NCI-H82 (cell line): Measurements from ENCODE around the gene OLFML1.

Experiments
- DNase-seq: peaks from one replicate; lab custom pipeline; 2025; lab: John Stamatoyannopoulos, UW

OLFML1 gene

DNA sequence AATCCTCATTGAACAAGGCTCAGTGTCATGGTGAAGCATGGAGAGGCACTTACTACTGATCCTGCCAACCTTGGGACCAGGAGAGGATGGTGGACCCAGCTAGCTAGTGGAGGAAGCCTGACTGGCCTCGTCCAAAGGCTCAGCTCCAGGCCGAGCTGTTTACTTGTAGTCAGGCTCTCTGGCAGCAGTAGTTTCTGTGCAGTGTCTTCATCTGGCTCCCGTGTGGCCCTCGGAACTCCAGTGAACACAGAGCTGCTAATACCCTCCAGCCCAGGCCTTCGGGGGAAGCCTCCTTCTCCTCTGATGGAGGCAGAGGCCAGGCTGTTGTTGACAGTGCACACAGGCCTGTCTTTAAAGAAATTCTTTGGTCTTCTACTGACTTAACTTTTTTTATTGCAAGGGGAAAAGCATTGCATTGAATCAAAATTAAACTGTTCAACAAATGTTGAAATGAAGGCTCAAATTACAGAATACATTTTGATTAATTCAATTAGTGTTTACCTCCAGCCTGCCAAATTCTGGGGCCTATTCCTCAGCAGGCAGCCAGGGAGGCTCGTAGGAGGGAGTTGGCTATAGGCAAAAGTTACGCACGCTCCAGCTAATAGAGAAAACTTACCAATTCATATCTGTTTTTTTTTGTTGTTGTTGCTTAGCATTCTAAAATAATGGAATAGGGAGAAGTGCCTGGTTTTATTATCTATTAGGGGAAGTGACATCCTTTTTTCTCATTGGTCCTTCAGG is 47.3 kb downstream of the OLFML1 start:
- DNase-seq: peak; percentile 50

DNA sequence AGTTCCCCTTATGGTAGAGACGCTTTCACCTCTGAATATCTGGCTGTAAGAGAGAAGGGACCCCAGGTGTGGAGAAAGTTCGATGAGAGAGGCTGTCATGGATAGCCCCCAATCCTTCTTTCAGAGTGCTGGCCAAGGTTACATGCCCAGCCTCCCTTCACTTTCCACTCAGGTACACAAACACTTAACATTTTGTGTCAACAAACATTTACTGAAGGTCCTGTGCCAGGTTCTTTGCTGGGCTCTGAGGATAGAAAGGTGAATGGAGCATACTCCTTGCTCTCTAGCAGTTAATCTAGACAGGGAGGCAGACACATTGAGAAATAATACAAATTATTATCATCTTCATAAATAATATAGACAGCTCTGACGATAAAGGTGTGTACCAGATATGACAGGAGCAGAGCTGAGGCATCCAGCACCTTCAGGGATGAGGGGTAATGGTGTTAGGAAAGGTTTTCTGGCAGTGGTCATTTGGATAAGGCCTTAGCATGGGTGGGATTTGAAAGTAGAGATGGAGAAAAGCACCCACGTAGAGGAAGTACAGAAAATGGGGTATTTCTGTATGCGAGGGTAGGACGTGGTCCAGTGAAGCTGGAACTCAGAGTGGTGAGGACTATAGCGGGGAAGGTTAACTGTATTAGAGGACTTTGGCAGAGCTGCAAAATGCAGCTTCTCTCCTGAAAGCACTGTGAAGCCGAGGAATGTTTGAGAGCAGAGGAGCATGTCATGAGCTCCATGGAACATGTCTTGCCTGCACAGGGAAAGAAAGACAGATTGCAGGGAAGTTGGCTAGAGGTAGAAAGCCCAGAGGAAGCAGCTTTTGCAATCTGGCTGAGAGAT is 48.1 kb downstream of the OLFML1 start:
- no peak for DNase-seq

- DNase-seq: no peak
Observed at GRCh38 chr11:7534042-7534378, 48.7 kb downstream of the OLFML1 start.

GRCh38 chr11:7536100-7536499 is 50.8 kb downstream of the OLFML1 start:
- peak; percentile 37 for DNase-seq

GRCh38 chr11:7537265-7537664 is 52.0 kb downstream of the OLFML1 start:
- DNase-seq: no peak

DNA sequence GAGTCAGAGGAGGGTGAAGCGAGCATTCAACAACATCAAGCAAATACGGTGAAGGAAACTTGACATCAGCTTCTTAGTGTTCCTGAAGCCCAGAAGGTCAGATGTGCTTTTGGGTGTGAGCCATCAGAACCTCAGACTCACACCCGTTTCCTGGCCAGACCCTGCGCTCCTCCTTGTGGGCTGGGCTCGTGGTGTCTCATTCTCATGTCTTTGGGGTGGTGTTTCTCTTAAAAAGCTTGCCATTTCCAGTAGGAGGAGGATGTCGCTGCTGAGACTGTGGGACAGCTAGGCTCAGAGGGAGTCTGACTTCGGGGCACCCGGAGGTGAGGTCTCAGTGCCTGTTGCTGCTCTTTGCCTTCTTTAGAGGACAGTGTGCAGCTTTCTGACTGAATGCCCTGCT is 52.7 kb downstream of the OLFML1 start:
- no peak for DNase-seq

- no peak for DNase-seq
Observed at GRCh38 chr11:7538466-7539454, 53.5 kb downstream of the OLFML1 start.

- DNase-seq: peak; percentile 48
Observed at GRCh38 chr11:7540830-7541555, 55.7 kb downstream of the OLFML1 start.

GRCh38 chr11:7543302-7543701 is 58.0 kb downstream of the OLFML1 start:
- peak; percentile 13 for DNase-seq

- DNase-seq: no peak
Observed at GRCh38 chr11:7544021-7544420, 58.7 kb downstream of the OLFML1 start.

GRCh38 chr11:7545611-7546010 is 60.3 kb downstream of the OLFML1 start:
- DNase-seq: no peak

DNA sequence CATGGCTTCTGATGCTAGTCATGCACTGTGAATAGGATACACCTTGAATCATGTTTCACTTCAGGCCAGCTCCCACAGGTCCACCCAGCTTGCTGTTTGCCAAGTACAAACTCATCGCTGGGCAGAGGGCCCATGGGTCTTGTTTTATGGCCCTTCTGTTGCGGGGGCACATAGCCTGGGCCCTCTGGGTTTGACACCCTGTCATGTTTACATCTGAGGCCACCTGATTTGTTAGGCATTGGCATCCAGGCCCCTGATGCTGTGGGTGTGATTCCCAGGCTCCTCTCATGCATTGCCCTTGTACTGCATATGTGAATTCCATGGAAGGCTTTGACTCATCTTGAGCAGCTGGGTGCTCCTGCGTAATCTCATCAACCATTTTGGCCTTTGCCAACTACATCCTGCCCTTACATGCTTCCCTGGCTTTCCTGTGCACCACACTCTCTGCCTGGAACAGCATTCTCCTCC is 61.1 kb downstream of the OLFML1 start:
- peak; percentile 12 for DNase-seq

GRCh38 chr11:7547687-7548086 is 62.4 kb downstream of the OLFML1 start:
- no peak for DNase-seq

- peak; percentile 60 for DNase-seq
Observed at GRCh38 chr11:7548659-7549274, 63.5 kb downstream of the OLFML1 start.

- DNase-seq: no peak
Observed at GRCh38 chr11:7549681-7550080, 64.4 kb downstream of the OLFML1 start.

DNA sequence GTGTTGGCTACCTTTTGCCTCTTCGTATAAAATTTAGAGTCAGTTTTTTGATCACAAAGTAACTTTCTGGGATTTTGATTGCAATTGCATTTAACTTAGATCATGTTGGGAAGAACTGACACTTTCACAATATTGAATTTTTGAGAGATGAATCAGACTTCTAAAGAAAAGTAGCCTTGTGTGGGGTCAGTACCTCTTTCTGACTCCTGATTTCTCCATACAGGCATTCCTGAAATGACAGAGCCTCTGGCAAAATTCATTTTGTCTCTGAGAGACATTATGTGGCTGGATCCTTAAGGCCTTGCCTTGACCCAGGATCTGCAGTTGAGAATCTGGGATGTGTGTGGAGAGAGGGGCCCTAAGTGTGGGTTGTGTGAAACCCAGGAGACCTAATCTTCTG is 66.3 kb downstream of the OLFML1 start:
- no peak for DNase-seq

- no peak for DNase-seq
Observed at GRCh38 chr11:7552666-7553065, 67.4 kb downstream of the OLFML1 start.

DNA sequence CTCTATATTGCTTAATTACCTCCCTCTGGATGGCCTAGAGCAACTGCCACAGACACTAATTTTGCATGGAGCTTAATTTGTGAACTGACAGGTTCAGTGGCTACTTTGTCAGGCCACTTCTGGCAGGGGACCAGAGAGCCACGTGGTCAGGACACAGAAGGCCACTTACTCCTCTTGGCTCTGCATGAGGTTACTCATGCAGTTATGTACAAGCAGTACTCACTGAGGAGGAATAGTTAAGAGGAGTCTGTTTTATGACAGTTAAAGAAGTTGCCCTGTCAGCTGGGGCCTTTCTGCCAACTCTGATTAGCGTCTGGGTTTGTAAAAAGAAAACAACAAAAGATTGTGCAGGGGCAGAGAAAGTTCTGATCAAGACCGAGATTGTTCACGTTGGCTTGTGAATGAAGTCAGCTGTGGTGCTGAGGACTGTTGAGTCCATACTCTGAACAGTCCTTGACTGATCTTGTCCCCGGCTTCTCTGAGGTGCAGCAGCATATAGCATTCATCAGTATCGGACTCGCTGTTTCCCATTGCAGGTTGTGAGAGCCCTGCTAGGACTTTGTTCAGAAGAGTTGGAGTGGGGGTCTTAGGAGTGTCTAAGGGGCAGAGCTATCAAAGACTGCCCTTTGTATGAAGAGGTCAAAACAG is 69.9 kb downstream of the OLFML1 start:
- no peak for DNase-seq

DNA sequence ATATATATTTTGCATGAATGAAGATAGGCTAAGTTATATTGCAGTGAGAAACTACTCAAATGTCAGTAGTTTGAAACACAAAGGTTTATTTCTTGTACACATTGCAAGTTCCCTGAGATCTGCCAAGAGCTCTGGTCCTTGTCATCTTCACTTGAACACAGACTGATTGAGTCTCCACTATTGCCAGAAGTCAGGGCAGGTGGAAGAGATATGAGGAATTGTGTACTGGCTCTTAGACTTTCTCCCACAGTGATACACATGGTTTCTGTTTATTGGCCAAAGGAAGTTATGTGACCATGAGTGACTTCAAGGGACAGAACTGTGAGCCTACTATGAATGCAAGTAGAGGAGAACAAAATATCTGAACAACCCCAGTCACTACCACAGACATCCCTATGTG is 72.7 kb downstream of the OLFML1 start:
- DNase-seq: no peak
